ENCODE data around the gene HSD17B11.

DNA sequence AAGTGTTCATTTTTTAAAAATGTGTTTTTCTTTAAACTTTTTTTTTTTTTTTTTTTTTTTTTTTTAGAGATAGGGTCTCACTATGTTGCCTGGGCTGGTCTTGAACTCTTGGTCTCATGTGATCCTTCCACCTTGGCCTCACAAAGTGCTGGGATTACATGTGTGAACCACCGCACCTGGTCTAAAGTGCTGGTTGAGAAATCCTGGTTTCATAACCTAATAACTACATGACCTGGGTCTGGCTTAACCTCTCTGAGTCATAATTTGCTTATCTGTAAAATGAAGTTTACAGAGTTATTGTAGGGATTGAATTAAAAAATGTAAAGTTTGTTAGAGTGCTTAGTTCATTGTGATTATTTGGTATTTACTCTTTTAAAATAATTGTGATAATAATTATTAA, 73.5 kb downstream of the HSD17B11 start:
- no peak for TF ChIP-seq CTCF (IDR thresholded peaks at IDR 0.05)
- TF ChIP-seq EZH2 (IDR thresholded peaks at IDR 0.05; ENCODE audit: borderline replicate concordance, insufficient read depth, low read depth, low read length, poor library complexity, severe bottlenecking), result no peak
